GM23338 (cell line): ENCODE measurements around the gene ATXN7L1.

ENCODE experiments used
- EZH2 ChIP-seq: fragments of 200-600 bp; sonication (generic); IDR thresholded peaks from one replicate; pipeline ENCODE4 v1.8.0; 2017; ENCODE audit warnings: antibody characterized with exemption, mild to moderate bottlenecking, low read depth; ENCODE audit not compliant: unreplicated experiment
- TF ChIP-seq, protein P1 (sequence below): IDR thresholded peaks from one replicate; pipeline ENCODE4 v1.6.1; 2018; ENCODE audit warnings: antibody characterized with exemption; ENCODE audit not compliant: unreplicated experiment
- TF ChIP-seq, protein P2 (sequence below), 2 experiments: fragments of 200-600 bp in 1 of 2; sonication (generic) in 1 of 2; conservative IDR thresholded peaks; 2 replicates each; pipeline versions ENCODE4 v1.5.1 to v1.6.1; 2016 to 2017; ENCODE audit warnings: antibody characterized with exemption in 2 of 2, low read depth in 2 of 2, mild to moderate bottlenecking in 2 of 2, moderate library complexity in 1 of 2

DNA sequence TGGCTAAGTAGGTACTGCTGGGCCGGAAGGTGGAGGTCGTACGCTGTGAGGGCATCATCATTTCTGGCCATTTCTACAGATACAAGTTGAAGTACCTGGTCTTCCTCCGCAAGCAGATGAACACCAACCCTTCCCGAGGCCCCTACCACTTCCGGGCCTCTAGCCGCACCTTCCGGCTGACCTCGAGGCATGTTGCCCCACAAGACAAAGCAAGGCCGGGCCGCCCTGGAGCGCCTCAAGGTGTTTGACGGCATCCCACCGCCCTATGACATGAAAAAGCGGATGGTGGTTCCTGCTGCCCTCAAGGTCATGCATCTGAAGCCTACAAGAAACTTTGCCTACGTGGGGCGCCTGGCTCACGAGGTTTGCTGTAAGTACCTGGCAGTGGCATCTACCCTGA is 56.8 kb downstream of the ATXN7L1 start:
- TF ChIP-seq EZH2: no peak
- TF ChIP-seq, protein P1, sequence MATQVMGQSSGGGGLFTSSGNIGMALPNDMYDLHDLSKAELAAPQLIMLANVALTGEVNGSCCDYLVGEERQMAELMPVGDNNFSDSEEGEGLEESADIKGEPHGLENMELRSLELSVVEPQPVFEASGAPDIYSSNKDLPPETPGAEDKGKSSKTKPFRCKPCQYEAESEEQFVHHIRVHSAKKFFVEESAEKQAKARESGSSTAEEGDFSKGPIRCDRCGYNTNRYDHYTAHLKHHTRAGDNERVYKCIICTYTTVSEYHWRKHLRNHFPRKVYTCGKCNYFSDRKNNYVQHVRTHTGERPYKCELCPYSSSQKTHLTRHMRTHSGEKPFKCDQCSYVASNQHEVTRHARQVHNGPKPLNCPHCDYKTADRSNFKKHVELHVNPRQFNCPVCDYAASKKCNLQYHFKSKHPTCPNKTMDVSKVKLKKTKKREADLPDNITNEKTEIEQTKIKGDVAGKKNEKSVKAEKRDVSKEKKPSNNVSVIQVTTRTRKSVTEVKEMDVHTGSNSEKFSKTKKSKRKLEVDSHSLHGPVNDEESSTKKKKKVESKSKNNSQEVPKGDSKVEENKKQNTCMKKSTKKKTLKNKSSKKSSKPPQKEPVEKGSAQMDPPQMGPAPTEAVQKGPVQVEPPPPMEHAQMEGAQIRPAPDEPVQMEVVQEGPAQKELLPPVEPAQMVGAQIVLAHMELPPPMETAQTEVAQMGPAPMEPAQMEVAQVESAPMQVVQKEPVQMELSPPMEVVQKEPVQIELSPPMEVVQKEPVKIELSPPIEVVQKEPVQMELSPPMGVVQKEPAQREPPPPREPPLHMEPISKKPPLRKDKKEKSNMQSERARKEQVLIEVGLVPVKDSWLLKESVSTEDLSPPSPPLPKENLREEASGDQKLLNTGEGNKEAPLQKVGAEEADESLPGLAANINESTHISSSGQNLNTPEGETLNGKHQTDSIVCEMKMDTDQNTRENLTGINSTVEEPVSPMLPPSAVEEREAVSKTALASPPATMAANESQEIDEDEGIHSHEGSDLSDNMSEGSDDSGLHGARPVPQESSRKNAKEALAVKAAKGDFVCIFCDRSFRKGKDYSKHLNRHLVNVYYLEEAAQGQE: no peak
- TF ChIP-seq, protein P2, sequence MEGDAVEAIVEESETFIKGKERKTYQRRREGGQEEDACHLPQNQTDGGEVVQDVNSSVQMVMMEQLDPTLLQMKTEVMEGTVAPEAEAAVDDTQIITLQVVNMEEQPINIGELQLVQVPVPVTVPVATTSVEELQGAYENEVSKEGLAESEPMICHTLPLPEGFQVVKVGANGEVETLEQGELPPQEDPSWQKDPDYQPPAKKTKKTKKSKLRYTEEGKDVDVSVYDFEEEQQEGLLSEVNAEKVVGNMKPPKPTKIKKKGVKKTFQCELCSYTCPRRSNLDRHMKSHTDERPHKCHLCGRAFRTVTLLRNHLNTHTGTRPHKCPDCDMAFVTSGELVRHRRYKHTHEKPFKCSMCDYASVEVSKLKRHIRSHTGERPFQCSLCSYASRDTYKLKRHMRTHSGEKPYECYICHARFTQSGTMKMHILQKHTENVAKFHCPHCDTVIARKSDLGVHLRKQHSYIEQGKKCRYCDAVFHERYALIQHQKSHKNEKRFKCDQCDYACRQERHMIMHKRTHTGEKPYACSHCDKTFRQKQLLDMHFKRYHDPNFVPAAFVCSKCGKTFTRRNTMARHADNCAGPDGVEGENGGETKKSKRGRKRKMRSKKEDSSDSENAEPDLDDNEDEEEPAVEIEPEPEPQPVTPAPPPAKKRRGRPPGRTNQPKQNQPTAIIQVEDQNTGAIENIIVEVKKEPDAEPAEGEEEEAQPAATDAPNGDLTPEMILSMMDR (conservative IDR thresholded peaks at IDR 0.05; ENCODE audit: low read depth in 2 of 2): no peak
